ENCODE measurements around the gene CCSAP.

GRCh38 chr1:229342656-229343569, at the start of gene CCSAP:
- TF ChIP-seq GATA1 (IDR thresholded peaks at IDR 0.05; ENCODE audit: low read depth, low read length) (no peak), POLR2A (IDR thresholded peaks at IDR 0.05; ENCODE audit: low read length) (peak; percentile 44)

All from erythroblast (primary cell).